Spleen (tissue), 11 donors: ENCODE data around the gene TNFSF8. TPM values are rescaled to one million over a fixed set of nuclear protein-coding genes. Genes with fewer than 3 reads are reported as not detected.

Source experiments
- DNase-seq: peaks from one replicate; pipeline ENCODE4 v3.0.0-alpha.2; 2020
- H3K27ac ChIP-seq, 8 donors: fragments of 200-600 bp; sonication (generic) in 7 of 8; 1 replicate in 4 of 8; 2 replicates in 4 of 8; pipeline versions ENCODE4 v1.5.0 to v1.8.0; 2016 to 2021; ENCODE audit warnings: inconsistent platforms in 4 of 8, mild to moderate bottlenecking in 4 of 8, moderate library complexity in 1 of 8
- H3K27me3 ChIP-seq, 7 donors: fragments of 200-600 bp; sonication (generic) in 6 of 7; replicated peaks in 1 of 7; 1 replicate in 4 of 7; 2 replicates in 3 of 7; pipeline versions ENCODE4 v1.5.0 to v1.8.0; 2016 to 2021; ENCODE audit warnings: inconsistent platforms in 3 of 7, mild to moderate bottlenecking in 1 of 7
- H3K36me3 ChIP-seq, 6 donors: fragments of 200-600 bp; sonication (generic) in 5 of 6; 1 replicate in 4 of 6; 2 replicates in 2 of 6; pipeline versions ENCODE4 v1.5.0 to v1.8.0; 2016 to 2021; ENCODE audit warnings: inconsistent platforms in 2 of 6
- H3K4me1 ChIP-seq, 6 donors: fragments of 200-600 bp; sonication (generic) in 5 of 6; 1 replicate in 3 of 6; 2 replicates in 3 of 6; pipeline versions ENCODE4 v1.5.0 to v1.8.0; 2016 to 2021; ENCODE audit warnings: inconsistent platforms in 3 of 6
- H3K4me3 ChIP-seq, 8 donors: fragments of 200-600 bp; sonication (generic) in 7 of 8; 1 replicate in 4 of 8; 2 replicates in 4 of 8; pipeline versions ENCODE4 v1.5.0 to v1.8.0; 2016 to 2021; ENCODE audit warnings: inconsistent platforms in 4 of 8, mild to moderate bottlenecking in 4 of 8, moderate library complexity in 2 of 8
- H3K9me3 ChIP-seq, 8 donors: fragments of 200-600 bp; sonication (generic) in 7 of 8; 1 replicate in 4 of 8; 2 replicates in 4 of 8; pipeline versions ENCODE4 v1.5.0 to v1.8.0; 2016 to 2021; ENCODE audit warnings: inconsistent platforms in 4 of 8
- POLR2A ChIP-seq, 3 donors: fragments of 450-650 bp; IDR thresholded peaks; one replicate each; pipeline ENCODE4 v1.5.1; 2017; ENCODE audit warnings: antibody characterized with exemption in 3 of 3, mild to moderate bottlenecking in 1 of 3
- POLR2AphosphoS5 ChIP-seq, 3 donors: sonication (generic); formaldehyde crosslinking; IDR thresholded peaks; one replicate each; pipeline ENCODE4 v1.5.1; 2017; ENCODE audit warnings: antibody characterized with exemption in 3 of 3
- WGBS, 5 donors: extraction: QIAGEN DNeasy Blood & Tissue Kit in 3 of 5; methylation state at CpG; one replicate each; pipeline versions ENCODE4 v1.1.5 to v1.1.7; 2013 to 2018; 5-methylcytosine and 5-hydroxymethylcytosine counted together
- intact Hi-C: fragments of 100-400 bp; cut with DNase I; formaldehyde crosslinking; loops from one replicate; pipeline ENCODE4 v1.15.0; 2023; ENCODE audit warnings: low total_unique reads
- polyA plus RNA-seq, 3 donors: library from polyadenylated mRNA; stranded (reverse); fragments of 200-250 nt; gene quantifications; one replicate each; pipeline ENCODE4 v1.2.1, GENCODE V29; 2013
- total RNA-seq, 7 donors: library from RNA; depleted of rRNA in 3 of 7; stranded (reverse); fragments of >200 nt in 3 of 7; fragmentation: NEBNext Ultra II Directional in 4 of 7; extraction: Animal tissue kit (Norgen Biotek cat#: 25700) in 4 of 7; gene quantifications; one replicate each; pipeline versions ENCODE4 v1.1.0 to v1.2.1, GENCODE V29; 2016 to 2021
- TF ChIP-seq, protein P1 (sequence below), 11 experiments: fragments of 200-600 bp in 7 of 11; fragments of 450-650 bp in 4 of 11; sonication (generic) in 4 of 11; IDR thresholded peaks in 8 of 11; conservative IDR thresholded peaks in 3 of 11; 1 replicate in 7 of 11; 2 replicates in 4 of 11; pipeline versions ENCODE4 v1.4.0 to v1.8.0; 2016 to 2021; ENCODE audit warnings: antibody characterized with exemption in 11 of 11, inconsistent platforms in 4 of 11, mild to moderate bottlenecking in 1 of 11
- donor health status: healthy with polysubstance abuse.
- donor health status: DM: no; HTN: no; CAD: no; lungs with moderate emphysema.
- donor health status: DM: no; HTN: no; CAD: no.
- donor health status: Bipolar disorder and iron deficiency.
- donor health status: healthy.
- donor health status: DM: no; HTN: no; CAD: no.
- donor health status: DM: yes; HTN: yes; CAD: no.

TNFSF8 gene
- total and polyA plus RNA-seq, 10 donors, result 4.8 to 42.7 (median 15.9) TPM

- intact Hi-C loops, result no loop called here
- no peak for DNase-seq
- Histone ChIP-seq H3K9me3 (peaks cover 0 to 47% (median 39%) of the 10 kb centered on the region in 8 donors), H3K27me3 (no peaks in the 10 kb centered on the region), H3K4me3 (no peak overlapping the region), H3K36me3 (no peaks in the 10 kb centered on the region), H3K27ac (no peak overlapping the region), H3K4me1 (peaks cover 0 to 6% (median 0%) of the 10 kb centered on the region in 6 donors)
- no peak for TF ChIP-seq POLR2A (IDR thresholded peaks at IDR 0.05)
- WGBS, 5 donors, result 85 to 95% (median 93%) methylated on average over 4 of the region's 4 CpGs
Observed at GRCh38 chr9:114878879-114879564, 51.4 kb downstream of the TNFSF8 start.

GRCh38 chr9:114869845-114870244 is 60.5 kb downstream of the TNFSF8 start:
- 57 to 71% (median 61%) methylated on average over 3 of the region's 3 CpGs for WGBS, 5 donors
- Histone ChIP-seq H3K36me3 (no peaks in the 10 kb centered on the region), H3K9me3 (peaks cover 0 to 21% (median 8%) of the 10 kb centered on the region in 8 donors), H3K4me1 (peaks cover 0 to 15% (median 4%) of the 10 kb centered on the region in 6 donors), H3K4me3 (no peak overlapping the region), H3K27me3 (no peaks in the 10 kb centered on the region), H3K27ac (peak overlapping the region in 1 of 8 donors; percentile 57)
- DNase-seq, result peak; percentile 78
- intact Hi-C loops, result no loop called here
- no peak for TF ChIP-seq POLR2AphosphoS5 (IDR thresholded peaks at IDR 0.05)
- TF ChIP-seq, protein P1, sequence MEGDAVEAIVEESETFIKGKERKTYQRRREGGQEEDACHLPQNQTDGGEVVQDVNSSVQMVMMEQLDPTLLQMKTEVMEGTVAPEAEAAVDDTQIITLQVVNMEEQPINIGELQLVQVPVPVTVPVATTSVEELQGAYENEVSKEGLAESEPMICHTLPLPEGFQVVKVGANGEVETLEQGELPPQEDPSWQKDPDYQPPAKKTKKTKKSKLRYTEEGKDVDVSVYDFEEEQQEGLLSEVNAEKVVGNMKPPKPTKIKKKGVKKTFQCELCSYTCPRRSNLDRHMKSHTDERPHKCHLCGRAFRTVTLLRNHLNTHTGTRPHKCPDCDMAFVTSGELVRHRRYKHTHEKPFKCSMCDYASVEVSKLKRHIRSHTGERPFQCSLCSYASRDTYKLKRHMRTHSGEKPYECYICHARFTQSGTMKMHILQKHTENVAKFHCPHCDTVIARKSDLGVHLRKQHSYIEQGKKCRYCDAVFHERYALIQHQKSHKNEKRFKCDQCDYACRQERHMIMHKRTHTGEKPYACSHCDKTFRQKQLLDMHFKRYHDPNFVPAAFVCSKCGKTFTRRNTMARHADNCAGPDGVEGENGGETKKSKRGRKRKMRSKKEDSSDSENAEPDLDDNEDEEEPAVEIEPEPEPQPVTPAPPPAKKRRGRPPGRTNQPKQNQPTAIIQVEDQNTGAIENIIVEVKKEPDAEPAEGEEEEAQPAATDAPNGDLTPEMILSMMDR (IDR thresholded peaks at IDR 0.05 in 8 of 11, conservative IDR thresholded peaks at IDR 0.05 in 3 of 11), result no peak
- no peak for TF ChIP-seq POLR2A (IDR thresholded peaks at IDR 0.05)

DNA sequence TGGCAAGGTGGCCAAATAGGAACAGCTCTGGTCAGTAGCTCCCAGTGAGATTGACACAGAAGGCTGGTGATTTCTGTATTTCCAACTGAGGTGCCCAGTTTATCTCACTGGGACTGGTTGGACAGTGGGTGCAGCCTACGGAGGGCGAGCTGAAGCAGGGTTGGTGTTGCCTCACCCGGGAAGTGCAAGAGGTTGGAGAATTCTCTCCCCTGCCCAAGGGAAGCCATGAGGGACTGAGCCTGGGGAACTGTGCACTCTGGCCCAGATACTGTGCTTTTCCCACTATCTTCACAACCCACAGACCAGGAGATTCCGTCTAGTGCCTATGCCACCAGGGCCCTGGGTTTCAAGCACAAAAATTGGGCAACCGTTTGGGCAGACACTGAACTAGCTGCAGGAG is 61.0 kb downstream of the TNFSF8 start:
- Histone ChIP-seq H3K27me3 (no peaks in the 10 kb centered on the region), H3K4me1 (peaks cover 0 to 15% (median 4%) of the 10 kb centered on the region in 6 donors), H3K9me3 (peaks cover 0 to 17% (median 4%) of the 10 kb centered on the region in 8 donors), H3K27ac (peak overlapping the region in 1 of 8 donors; percentile 57), H3K4me3 (no peak overlapping the region), H3K36me3 (no peaks in the 10 kb centered on the region)
- intact Hi-C loops, result no loop called here
- TF ChIP-seq POLR2AphosphoS5 (IDR thresholded peaks at IDR 0.05) (no peak), POLR2A (IDR thresholded peaks at IDR 0.05) (no peak)
- TF ChIP-seq, protein P1 (IDR thresholded peaks at IDR 0.05 in 8 of 11, conservative IDR thresholded peaks at IDR 0.05 in 3 of 11), result no peak
- WGBS, 5 donors, result 94 to 99% (median 98%) methylated on average over 5 of the region's 5 CpGs
- no peak for DNase-seq

DNA sequence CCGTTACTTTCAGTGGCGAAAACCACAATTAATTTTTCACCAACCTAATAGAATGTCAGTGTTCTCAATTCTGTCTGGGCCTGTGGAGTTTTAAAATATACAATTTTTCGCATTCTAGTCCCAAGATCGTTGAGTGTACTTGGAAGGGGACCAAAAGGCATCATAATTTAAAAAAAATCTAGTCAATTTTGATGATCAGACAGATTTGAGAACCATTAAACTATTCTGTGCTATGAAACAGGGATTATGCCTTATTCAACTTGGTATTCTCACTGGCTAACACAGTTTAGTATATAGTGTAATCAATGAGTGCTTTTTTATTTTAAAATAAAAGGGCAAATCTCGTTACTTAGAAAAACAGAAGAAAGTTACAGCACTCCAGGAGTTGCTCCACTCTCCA is 63.1 kb downstream of the TNFSF8 start:
- DNase-seq, result no peak
- peaks cover 0 to 11% (median 0%) of the 10 kb centered on the region in 8 donors for H3K9me3 ChIP-seq
- intact Hi-C loops, result no loop called here
- no peaks in the 10 kb centered on the region for H3K36me3 ChIP-seq
- TF ChIP-seq POLR2A (IDR thresholded peaks at IDR 0.05), result no peak
- TF ChIP-seq, protein P1 (IDR thresholded peaks at IDR 0.05 in 8 of 11, conservative IDR thresholded peaks at IDR 0.05 in 3 of 11), result no peak
- TF ChIP-seq POLR2AphosphoS5 (IDR thresholded peaks at IDR 0.05), result no peak
- H3K27ac ChIP-seq, result no peak overlapping the region
- whole genome bisulfite sequencing, 5 donors, result 83 to 89% (median 86%) methylated on average over 5 of the region's 5 CpGs
- no peaks in the 10 kb centered on the region for H3K27me3 ChIP-seq
- no peak overlapping the region for H3K4me3 ChIP-seq
- H3K4me1 ChIP-seq, result peaks cover 0 to 15% (median 4%) of the 10 kb centered on the region in 6 donors
